Measurements from ENCODE around the gene ZC3H7B.
A peak's percentile ranks its signal among the peaks of the same experiment; 100 is the strongest.

Gene ZC3H7B

GRCh38 chr22:41357191-41357590, 55.9 kb downstream of the ZC3H7B start:
- no peak overlapping the region for H3K27ac ChIP-seq
- TF ChIP-seq, protein P1, sequence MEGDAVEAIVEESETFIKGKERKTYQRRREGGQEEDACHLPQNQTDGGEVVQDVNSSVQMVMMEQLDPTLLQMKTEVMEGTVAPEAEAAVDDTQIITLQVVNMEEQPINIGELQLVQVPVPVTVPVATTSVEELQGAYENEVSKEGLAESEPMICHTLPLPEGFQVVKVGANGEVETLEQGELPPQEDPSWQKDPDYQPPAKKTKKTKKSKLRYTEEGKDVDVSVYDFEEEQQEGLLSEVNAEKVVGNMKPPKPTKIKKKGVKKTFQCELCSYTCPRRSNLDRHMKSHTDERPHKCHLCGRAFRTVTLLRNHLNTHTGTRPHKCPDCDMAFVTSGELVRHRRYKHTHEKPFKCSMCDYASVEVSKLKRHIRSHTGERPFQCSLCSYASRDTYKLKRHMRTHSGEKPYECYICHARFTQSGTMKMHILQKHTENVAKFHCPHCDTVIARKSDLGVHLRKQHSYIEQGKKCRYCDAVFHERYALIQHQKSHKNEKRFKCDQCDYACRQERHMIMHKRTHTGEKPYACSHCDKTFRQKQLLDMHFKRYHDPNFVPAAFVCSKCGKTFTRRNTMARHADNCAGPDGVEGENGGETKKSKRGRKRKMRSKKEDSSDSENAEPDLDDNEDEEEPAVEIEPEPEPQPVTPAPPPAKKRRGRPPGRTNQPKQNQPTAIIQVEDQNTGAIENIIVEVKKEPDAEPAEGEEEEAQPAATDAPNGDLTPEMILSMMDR (conservative IDR thresholded peaks at IDR 0.05): no peak

DNA sequence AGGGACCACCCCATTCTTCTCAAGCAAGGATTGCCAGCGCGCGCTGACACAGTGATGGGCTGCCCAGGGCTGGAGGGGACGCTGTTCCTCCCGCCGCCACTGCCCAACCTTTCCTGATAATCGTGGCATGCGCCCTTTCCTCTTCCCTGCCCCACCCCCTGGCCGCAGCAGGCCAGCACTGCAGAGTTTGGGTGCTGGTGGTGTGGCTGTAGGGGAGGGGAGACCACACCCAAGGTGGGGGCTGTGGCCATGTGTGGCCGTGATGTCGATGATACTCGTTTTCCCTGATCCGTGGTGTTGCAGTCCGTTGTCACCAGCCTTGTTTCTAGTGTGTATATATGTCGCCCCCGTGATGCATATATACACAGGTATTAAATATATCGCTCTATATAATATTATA, 57.6 kb downstream of the ZC3H7B start:
- TF ChIP-seq, protein P1 (conservative IDR thresholded peaks at IDR 0.05): no peak
- H3K27ac ChIP-seq: no peak overlapping the region

DNA sequence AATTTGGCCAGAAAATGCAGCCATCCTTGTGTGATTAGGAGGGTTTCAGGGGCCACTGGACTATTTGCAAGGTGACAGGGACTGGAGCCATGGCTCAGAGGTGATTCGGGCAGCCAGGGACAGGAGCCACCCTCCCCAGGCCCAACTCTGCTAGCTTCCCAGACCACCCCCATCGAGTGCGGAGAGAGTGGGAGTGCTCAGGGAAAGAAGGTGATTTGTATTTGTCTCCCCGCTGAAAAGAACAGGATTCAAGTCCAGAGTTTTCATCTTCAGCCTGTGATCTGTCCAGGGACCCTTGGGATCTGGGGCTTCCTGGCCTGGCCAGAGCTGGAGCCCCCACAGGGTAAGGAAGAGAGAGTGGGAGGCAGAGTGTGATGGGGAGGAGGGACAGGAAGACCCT, 58.1 kb downstream of the ZC3H7B start:
- TF ChIP-seq, protein P1 (conservative IDR thresholded peaks at IDR 0.05): no peak
- H3K27ac ChIP-seq: no peak overlapping the region

DNA sequence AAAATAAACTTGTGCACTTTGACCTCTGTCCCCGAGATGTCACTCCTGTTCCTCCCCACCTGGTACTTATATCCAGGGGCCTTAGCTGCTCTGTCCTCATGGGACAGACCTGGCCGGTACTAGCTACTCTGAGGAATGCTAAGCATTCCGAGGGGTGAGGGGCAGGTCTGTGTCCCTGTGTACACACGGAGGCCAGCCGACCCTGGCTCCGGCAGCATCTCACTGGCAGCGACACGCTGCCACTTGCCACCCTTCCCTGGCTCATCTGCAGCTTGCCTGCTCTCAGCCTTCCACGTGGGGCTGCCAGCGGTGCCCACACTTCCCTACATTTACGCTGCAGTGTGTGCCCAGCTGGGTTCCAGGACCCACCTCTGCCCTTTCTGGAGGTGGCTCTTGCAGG, 58.8 kb downstream of the ZC3H7B start:
- no peak overlapping the region for H3K27ac ChIP-seq
- TF ChIP-seq, protein P1 (conservative IDR thresholded peaks at IDR 0.05): no peak

GRCh38 chr22:41361716-41362310, 60.5 kb downstream of the ZC3H7B start:
- TF ChIP-seq, protein P1 (conservative IDR thresholded peaks at IDR 0.05): no peak

DNA sequence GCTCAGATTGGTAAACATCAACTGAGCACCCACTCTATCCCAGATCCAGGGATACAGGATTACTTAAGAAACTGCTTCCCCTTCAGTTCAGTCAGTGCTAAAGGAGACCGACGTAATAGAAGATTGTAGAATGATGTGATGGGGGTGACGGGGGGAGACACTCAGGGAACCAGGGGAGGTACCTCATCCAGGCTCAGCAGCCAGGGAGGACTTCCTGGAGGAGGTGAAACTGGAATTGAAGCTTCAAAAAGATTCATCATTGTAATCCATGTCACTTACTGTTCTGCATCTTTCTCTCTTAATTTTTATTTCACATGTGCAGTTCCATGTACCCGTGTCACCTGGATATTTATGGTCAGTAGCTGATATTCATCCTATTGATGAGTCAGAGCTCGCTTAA, 61.3 kb downstream of the ZC3H7B start:
- TF ChIP-seq, protein P1 (conservative IDR thresholded peaks at IDR 0.05): no peak
- no peak overlapping the region for H3K27ac ChIP-seq

More at GRCh38 chr22:41361716-41362310, 60.5 kb downstream of the ZC3H7B start:
- no peak overlapping the region for H3K27ac ChIP-seq

- TF ChIP-seq, protein P1 (conservative IDR thresholded peaks at IDR 0.05): no peak
- 0 out of 2 replicates have a peak overlapping the region, but pooled peaks have one; percentile 18 for H3K27ac ChIP-seq
Observed at GRCh38 chr22:41364233-41364632, 62.9 kb downstream of the ZC3H7B start.
